HG03521 (cell line): Measurements from ENCODE around the gene GABRB2.

ENCODE experiments used
- ATAC-seq: cut with Tn5 transposase; IDR thresholded peaks from one replicate; pipeline ENCODE4 v1.9.1; 2021; ENCODE audit warnings: mild to moderate bottlenecking, moderate library complexity; ENCODE audit not compliant: unreplicated experiment

GABRB2 gene

GRCh38 chr5:161481922-161482321, 64.6 kb downstream of the GABRB2 start:
- no peak for ATAC-seq

GRCh38 chr5:161471211-161471950, 75.1 kb downstream of the GABRB2 start:
- no peak for ATAC-seq

- ATAC-seq = no peak
These were observed 78.8 kb downstream of the GABRB2 start for GRCh38 chr5:161467703-161468102.

GRCh38 chr5:161460741-161461140, 85.8 kb downstream of the GABRB2 start:
- no peak for ATAC-seq

GRCh38 chr5:161446655-161447054, 99.9 kb downstream of the GABRB2 start:
- no peak for ATAC-seq

GRCh38 chr5:161442471-161442870, 104.1 kb downstream of the GABRB2 start:
- ATAC-seq = no peak

GRCh38 chr5:161432798-161433197, 113.7 kb downstream of the GABRB2 start:
- no peak for ATAC-seq

GRCh38 chr5:161431963-161432362, 114.6 kb downstream of the GABRB2 start:
- no peak for ATAC-seq

GRCh38 chr5:161421067-161421466, 125.5 kb downstream of the GABRB2 start:
- no peak for ATAC-seq

- ATAC-seq = no peak
These were observed 126.0 kb downstream of the GABRB2 start for GRCh38 chr5:161420521-161420920.

- no peak for ATAC-seq
These were observed 131.6 kb downstream of the GABRB2 start for GRCh38 chr5:161414896-161415295.

GRCh38 chr5:161414037-161414436, 132.5 kb downstream of the GABRB2 start:
- no peak for ATAC-seq

GRCh38 chr5:161412792-161413191, 133.7 kb downstream of the GABRB2 start:
- no peak for ATAC-seq

GRCh38 chr5:161411156-161411555, 135.4 kb downstream of the GABRB2 start:
- ATAC-seq = no peak

- ATAC-seq = no peak
These were observed 135.9 kb downstream of the GABRB2 start for GRCh38 chr5:161410640-161411039.

GRCh38 chr5:161409471-161409870, 137.1 kb downstream of the GABRB2 start:
- no peak for ATAC-seq

- ATAC-seq = no peak
These were observed 139.6 kb downstream of the GABRB2 start for GRCh38 chr5:161406880-161407279.

- no peak for ATAC-seq
These were observed 142.5 kb downstream of the GABRB2 start for GRCh38 chr5:161403996-161404395.

GRCh38 chr5:161403121-161403520, 143.4 kb downstream of the GABRB2 start:
- no peak for ATAC-seq

- ATAC-seq = no peak
These were observed 145.9 kb downstream of the GABRB2 start for GRCh38 chr5:161400583-161400982.

- no peak for ATAC-seq
These were observed 146.4 kb downstream of the GABRB2 start for GRCh38 chr5:161399996-161400562.

GRCh38 chr5:161397448-161397847, 149.1 kb downstream of the GABRB2 start:
- ATAC-seq = no peak

- no peak for ATAC-seq
These were observed 150.4 kb downstream of the GABRB2 start for GRCh38 chr5:161396171-161396570.
